Measurements from ENCODE around the gene PAPPA2.
"Not testable (repeated sequence)": the region's sequence is repeated elsewhere in the genome, so short reads cannot be mapped to it uniquely, and the experiment has no call there.

Gene PAPPA2

DNA sequence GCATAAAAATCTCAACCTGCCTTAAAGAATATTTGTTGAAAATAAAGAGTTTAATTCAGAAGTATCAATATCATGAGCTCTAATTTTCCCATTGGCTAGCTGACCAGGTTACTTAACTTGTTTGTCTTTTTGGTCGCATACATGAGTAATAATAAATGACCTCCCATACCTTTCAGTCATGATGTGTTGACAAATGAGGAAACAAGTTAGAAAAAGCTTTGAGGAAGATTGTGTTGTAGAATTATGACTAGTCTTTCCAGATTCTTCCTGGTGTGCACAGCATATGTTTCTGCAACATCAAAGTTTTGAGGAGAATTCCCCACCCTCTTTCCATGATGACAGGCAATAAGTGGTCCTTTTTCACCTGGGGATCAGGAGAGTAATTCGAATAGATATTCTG lies 17.6 kb upstream of the PAPPA2 start:
- no peak for TF ChIP-seq CTCF (conservative IDR thresholded peaks at IDR 0.05; ENCODE audit: low read depth, low read length)
- H3K4me3 ChIP-seq (ENCODE audit: low read depth, low read length): no peak overlapping the region
- no peak for DNase-seq (ENCODE audit: low read depth)

DNA sequence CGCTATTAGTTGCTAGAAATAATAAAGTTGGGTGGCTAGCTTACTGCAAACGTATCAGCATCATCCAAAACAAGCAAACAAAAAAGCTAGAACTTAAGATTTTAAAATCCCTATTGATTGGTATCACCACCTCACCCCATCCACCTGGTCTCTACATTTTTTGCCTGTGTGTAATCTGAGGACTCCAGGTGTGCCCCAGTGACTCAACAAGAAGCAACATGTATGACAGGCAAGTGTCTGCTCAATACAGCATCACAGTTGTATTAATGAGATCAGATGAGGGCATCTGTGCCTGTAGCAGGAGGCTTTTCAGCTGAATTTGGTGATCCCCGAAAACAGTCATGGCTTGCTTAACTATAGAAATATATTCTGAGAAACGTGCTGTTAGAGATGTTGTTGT lies 14.6 kb upstream of the PAPPA2 start:
- no peak overlapping the region for H3K4me3 ChIP-seq (ENCODE audit: low read depth, low read length)
- no peak for DNase-seq (ENCODE audit: low read depth)
- TF ChIP-seq CTCF (conservative IDR thresholded peaks at IDR 0.05; ENCODE audit: low read depth, low read length): no peak

DNA sequence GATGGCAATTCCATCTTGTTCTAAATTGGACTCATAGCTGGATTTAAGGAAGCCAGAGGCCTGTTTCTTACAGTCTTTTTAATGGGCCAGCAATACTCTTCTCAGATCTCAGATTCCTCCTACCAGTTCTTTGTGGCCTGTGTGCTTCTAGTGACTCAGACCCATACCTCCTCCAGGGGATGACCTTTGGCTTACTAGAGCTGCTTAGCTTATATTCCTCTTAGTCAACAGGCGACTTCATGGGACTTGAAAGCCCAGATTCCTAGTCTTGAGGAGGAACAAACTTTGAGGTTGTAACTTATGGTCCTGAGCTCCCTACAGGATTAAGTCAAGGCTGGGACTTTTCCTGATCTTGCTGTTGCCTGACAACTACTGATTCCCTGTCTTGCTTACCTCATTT lies 12.4 kb upstream of the PAPPA2 start:
- no peak overlapping the region for H3K4me3 ChIP-seq (ENCODE audit: low read depth, low read length)
- no peak for DNase-seq (ENCODE audit: low read depth)
- no peak for TF ChIP-seq CTCF (conservative IDR thresholded peaks at IDR 0.05; ENCODE audit: low read depth, low read length)

DNA sequence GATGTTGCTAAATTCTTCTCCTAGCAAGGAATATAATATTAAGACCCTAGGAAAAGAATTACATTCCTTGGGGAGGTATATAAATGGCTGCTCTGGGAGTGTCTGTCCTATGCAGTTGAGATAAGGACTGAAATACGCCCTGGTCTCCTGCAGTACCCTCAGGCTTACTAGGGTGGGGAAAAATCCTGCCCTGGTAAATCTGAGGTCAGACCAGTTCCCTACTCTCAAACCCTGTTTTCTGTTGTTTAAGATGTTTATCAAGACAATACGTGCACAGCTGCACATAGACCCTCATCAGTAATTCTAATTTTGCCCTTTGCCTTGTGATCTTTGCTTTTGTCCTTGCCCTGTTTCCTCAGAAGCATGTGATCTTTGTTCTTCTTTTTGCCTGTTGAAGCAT lies 11.2 kb upstream of the PAPPA2 start:
- DNase-seq (ENCODE audit: low read depth); H3K4me3 ChIP-seq (ENCODE audit: low read depth, low read length): not testable (repeated sequence)

DNA sequence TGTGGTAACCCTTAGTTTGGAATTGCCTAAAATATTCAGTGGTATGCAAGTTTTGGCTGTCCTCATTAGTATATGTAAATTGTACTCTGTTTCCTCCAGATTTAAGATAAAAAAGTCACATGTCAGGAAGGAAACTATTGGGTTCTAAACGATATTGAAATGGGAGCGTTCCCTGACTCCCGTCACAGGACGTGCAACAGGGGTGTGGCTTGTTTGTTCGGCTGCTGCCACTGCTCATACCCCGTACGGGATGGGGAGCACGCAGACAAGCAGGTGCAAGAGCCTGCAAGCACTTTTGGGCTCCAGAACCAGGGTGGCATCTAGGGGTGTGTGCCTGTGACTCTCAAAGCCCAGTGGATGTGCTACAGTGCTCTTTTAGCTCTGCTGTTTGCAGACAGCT lies 6.2 kb upstream of the PAPPA2 start:
- no peak overlapping the region for H3K4me3 ChIP-seq (ENCODE audit: low read depth, low read length)
- no peak for TF ChIP-seq CTCF (conservative IDR thresholded peaks at IDR 0.05; ENCODE audit: low read depth, low read length)
- DNase-seq (ENCODE audit: low read depth): no peak

GRCh38 chr1:176460544-176461336 lies 2.2 kb upstream of the PAPPA2 start:
- H3K4me3 ChIP-seq (ENCODE audit: low read depth, low read length): no peak overlapping the region
- DNase-seq (ENCODE audit: low read depth): no peak
- no peak for TF ChIP-seq CTCF (conservative IDR thresholded peaks at IDR 0.05; ENCODE audit: low read depth, low read length)

- no peak for DNase-seq (ENCODE audit: low read depth)
- H3K4me3 ChIP-seq (ENCODE audit: low read depth, low read length): no peak overlapping the region
- no peak for TF ChIP-seq CTCF (conservative IDR thresholded peaks at IDR 0.05; ENCODE audit: low read depth, low read length)
These were observed 1.4 kb upstream of the PAPPA2 start for GRCh38 chr1:176461576-176461975.
